Fibroblast of the aortic adventitia (primary cell): ENCODE data around the gene SHISA9. TPM values are rescaled to one million over a fixed set of nuclear protein-coding genes. Genes with fewer than 3 reads are reported as not detected.

Experiments used
- DNase-seq: peaks from one replicate; pipeline ENCODE4 v3.0.0-alpha.2; 2010; ENCODE audit warnings: low read depth
- H3K4me3 ChIP-seq: 2 replicates; pipeline ENCODE4 v1.5.1; 2011; ENCODE audit warnings: low read depth, mild to moderate bottlenecking, control low read depth, low read length, moderate library complexity
- CTCF ChIP-seq: IDR thresholded peaks from 2 replicates; pipeline ENCODE4 v1.5.1; 2011; ENCODE audit warnings: mild to moderate bottlenecking, low read length, control low read depth, inconsistent platforms; ENCODE audit not compliant: insufficient read depth
- total RNA-seq: library from RNA; depleted of rRNA; stranded (reverse); fragments of >200 nt; gene quantifications from 2 replicates; pipeline ENCODE4 v1.2.3, GENCODE V29; 2012; ENCODE audit warnings: low replicate concordance

SHISA9 gene
- total RNA-seq, 1 donor: not detected

DNA sequence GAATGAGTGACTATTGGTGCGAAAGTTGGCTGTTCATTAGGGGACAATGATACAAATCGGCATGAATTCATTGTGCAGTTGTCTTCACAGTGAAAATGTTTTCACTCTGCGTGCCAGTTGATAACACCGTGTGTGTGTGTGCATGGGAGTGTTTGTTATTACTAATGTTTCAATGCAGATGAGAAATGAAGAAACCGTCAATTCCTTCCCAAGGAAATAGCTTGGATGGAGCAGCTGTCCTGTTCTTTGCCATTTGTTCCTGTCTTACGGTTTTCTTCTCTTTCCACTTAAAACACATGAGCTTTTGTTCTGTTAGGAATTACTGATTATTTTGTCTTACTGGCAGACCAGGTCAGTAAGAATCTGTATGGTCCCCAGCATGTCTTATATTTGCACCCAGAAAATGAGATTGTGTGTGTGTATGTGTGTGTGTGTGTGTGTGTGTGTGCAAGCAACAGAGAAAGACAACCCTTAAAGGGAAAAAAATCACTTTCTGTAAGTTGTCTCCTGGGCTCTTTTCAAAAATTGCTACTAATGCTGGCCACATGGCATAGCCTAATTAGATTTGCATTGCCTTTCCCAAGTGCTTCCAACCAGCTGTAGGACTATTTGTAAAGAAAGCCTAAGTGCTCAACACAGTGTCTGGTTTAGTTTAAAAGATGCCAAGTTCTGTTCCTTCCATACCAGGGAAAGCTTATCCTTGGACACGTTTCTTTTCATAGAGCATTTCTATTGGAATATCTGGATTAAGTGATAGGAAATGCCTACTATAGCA lies 23.8 kb downstream of the SHISA9 start:
- H3K4me3 ChIP-seq: no peak overlapping the region
- DNase-seq: no peak
- TF ChIP-seq CTCF: no peak

DNA sequence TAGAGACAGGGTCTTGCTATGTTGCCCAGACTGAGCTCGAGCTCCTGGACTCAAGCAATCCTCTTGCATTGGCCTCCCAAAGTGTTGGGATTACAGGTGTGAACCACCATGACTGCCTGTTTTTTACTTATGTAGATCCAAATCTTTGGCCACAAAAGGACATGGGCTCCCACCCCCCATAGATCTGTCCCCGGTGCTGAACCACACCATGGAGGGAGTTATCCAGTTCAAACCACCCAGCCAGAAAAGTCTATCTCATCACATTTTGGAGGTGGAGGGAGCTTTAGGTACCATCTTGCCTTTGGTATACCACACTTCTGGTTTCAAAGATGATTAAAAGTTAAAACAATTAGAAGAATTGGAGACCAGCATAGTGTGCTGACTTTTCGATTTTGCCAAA lies 26.2 kb downstream of the SHISA9 start:
- DNase-seq: no peak
- no peak overlapping the region for H3K4me3 ChIP-seq
- TF ChIP-seq CTCF: no peak

- H3K4me3 ChIP-seq: no peak overlapping the region
- TF ChIP-seq CTCF: no peak
- no peak for DNase-seq
These were observed 29.5 kb downstream of the SHISA9 start for GRCh38 chr16:12930881-12931280.

- TF ChIP-seq CTCF: no peak
- H3K4me3 ChIP-seq: no peak overlapping the region
- no peak for DNase-seq
These were observed 35.0 kb downstream of the SHISA9 start for GRCh38 chr16:12936391-12936790.

GRCh38 chr16:12941896-12942295 lies 40.5 kb downstream of the SHISA9 start:
- TF ChIP-seq CTCF: no peak
- no peak for DNase-seq
- no peak overlapping the region for H3K4me3 ChIP-seq

DNA sequence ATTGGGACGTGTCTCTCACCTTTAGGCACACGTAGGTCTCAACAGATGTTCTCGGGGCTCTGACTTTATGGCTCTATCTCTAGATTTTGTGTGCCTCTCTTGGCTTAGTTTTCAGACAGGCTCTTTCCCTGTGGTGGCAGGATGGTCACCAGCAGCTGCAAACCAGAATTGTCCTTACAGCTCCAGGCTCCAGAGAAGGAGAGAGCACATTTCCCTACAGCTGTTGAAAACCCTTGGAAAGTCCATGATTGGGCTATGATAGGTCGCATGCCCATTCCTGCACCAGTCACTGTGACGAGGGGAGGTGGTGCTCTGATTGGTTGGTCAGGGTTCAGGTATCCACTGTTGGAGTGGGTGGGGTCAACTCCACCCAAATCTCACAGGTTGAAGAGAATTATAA lies 41.5 kb downstream of the SHISA9 start:
- DNase-seq: no peak
- no peak overlapping the region for H3K4me3 ChIP-seq
- TF ChIP-seq CTCF: no peak

GRCh38 chr16:12944300-12944699 lies 42.9 kb downstream of the SHISA9 start:
- no peak overlapping the region for H3K4me3 ChIP-seq
- no peak for TF ChIP-seq CTCF
- no peak for DNase-seq
